Nephron progenitor cell (in vitro differentiated cells): Measurements from ENCODE around the gene LRRC27.

ENCODE experiments used
- DNase-seq: peaks from one replicate; pipeline ENCODE4 v3.0.0; 2021
- H3K27ac Mint-ChIP-seq: 2 replicates; pipeline ENCODE4 v1.8.0; 2021; ENCODE audit warnings: mild to moderate bottlenecking, moderate library complexity, mixed read lengths
- H3K27me3 Mint-ChIP-seq: 2 replicates; pipeline ENCODE4 v1.8.0; 2021; ENCODE audit warnings: mild to moderate bottlenecking, low read depth, mixed read lengths; ENCODE audit not compliant: poor library complexity
- H3K36me3 Mint-ChIP-seq: 2 replicates; pipeline ENCODE4 v1.8.0; 2021; ENCODE audit warnings: low read depth, mixed read lengths
- H3K4me1 Mint-ChIP-seq: 2 replicates; pipeline ENCODE4 v1.8.0; 2021; ENCODE audit warnings: mixed read lengths
- H3K4me3 Mint-ChIP-seq: 2 replicates; pipeline ENCODE4 v1.8.0; 2021; ENCODE audit warnings: mild to moderate bottlenecking, moderate library complexity, mixed read lengths
- H3K9me3 Mint-ChIP-seq: 2 replicates; pipeline ENCODE4 v1.8.0; 2021; ENCODE audit warnings: mild to moderate bottlenecking, moderate library complexity, mixed read lengths
- TF ChIP-seq, protein P1 (sequence below): fragments of 200-600 bp; sonication (generic); IDR thresholded peaks from 2 replicates; pipeline ENCODE4 v1.5.0; 2021; ENCODE audit warnings: antibody characterized with exemption

Gene LRRC27

DNA sequence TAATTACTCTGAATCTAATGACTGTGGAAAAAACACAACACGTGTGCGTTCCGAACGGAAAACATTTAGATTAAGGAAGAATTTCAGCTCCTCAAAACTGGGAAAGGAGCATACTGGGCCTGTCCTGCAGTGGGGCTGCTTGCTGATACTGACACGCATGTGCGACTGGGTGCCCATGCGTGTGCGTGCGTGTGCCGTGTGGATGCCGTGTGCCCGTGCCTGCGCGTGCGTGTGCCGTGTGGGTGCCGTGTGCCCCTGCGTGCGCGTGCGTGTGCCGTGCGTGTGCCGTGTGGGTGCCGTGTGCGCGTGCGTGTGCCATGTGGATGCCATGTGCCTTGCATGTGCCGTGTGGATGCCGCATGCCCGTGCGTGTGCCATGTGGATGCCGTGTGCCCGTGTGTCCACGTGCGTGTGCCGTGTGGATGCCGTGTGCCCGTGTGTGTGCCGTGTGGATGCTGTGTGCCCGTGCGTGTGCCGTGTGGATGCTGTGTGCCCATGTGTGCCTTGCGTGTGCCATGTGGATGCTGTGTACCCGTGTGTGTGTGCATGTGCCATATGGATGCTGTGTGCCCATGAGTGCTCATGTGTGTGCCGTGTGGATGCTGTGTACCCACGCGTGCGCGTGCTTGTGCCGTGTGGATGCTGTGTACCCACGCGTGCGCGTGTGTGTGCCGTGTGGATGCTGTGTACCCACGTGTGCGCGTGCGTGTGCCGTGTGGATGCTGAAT is 93.2 kb downstream of the LRRC27 start:
- no peak for DNase-seq
- H3K27me3 Mint-ChIP-seq, result peaks cover 4% of the 10 kb centered on the region
- no peaks in the 10 kb centered on the region for H3K36me3 Mint-ChIP-seq
- H3K4me1 Mint-ChIP-seq, result peaks cover 38% of the 10 kb centered on the region
- TF ChIP-seq, protein P1, sequence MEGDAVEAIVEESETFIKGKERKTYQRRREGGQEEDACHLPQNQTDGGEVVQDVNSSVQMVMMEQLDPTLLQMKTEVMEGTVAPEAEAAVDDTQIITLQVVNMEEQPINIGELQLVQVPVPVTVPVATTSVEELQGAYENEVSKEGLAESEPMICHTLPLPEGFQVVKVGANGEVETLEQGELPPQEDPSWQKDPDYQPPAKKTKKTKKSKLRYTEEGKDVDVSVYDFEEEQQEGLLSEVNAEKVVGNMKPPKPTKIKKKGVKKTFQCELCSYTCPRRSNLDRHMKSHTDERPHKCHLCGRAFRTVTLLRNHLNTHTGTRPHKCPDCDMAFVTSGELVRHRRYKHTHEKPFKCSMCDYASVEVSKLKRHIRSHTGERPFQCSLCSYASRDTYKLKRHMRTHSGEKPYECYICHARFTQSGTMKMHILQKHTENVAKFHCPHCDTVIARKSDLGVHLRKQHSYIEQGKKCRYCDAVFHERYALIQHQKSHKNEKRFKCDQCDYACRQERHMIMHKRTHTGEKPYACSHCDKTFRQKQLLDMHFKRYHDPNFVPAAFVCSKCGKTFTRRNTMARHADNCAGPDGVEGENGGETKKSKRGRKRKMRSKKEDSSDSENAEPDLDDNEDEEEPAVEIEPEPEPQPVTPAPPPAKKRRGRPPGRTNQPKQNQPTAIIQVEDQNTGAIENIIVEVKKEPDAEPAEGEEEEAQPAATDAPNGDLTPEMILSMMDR, result no peak
- no peak overlapping the region for H3K4me3 Mint-ChIP-seq
- no peaks in the 10 kb centered on the region for H3K9me3 Mint-ChIP-seq
- no peak overlapping the region for H3K27ac Mint-ChIP-seq

DNA sequence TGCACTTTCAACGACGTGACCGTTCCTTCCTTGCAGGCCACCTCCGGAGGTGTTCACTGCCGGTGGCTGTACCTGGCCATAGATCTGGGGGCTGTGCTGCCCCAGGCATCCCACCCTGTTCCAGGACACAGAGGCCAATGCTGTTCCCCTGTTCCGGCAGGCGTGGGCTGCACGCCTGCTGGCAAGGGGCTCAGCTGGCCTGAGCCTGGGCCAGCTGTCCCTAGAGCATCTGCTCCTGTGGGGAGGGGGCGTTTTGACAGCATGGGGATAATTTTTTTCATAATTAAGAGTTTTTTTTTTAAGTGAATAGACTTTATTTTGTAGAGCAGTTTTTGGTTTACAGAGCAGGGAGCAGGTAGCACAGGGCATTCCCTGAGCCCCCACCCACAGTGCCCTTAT is 93.8 kb downstream of the LRRC27 start:
- DNase-seq, result no peak
- H3K4me1 Mint-ChIP-seq, result peaks cover 40% of the 10 kb centered on the region
- peaks cover 4% of the 10 kb centered on the region for H3K27me3 Mint-ChIP-seq
- H3K27ac Mint-ChIP-seq, result no peak overlapping the region
- TF ChIP-seq, protein P1, result no peak
- no peaks in the 10 kb centered on the region for H3K36me3 Mint-ChIP-seq
- H3K9me3 Mint-ChIP-seq, result no peaks in the 10 kb centered on the region
- H3K4me3 Mint-ChIP-seq, result no peak overlapping the region

DNA sequence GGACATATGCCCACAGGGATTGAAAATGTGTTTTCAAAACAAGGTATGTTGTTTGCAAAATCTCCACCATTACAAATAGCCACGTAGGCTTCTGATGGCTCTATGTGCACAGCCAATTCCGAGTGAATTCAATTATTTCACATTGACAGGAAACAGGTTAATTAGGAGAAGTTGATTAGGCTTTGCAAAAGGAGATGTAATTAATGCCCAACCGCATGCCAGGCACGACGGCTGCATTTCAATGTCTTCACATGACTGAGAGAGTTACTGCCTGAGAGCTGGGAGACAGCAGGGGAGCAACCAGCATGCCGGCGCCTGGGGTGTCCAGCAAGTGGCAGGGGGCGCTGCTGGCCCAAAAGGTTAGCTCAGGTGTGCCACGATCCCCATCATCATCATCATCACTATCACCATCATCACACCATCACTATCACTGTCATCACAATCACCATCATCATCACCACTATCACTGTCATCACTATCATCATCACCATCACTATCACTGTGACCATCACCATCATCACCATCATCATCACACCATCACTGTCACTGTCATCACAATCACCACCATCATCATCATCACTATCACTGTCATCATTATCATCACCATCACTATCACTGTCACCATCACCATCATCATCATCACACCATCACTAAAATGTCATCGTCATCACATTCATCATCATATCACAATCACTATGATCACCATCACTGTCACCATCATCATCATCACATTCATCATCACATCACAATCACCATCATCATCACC is 95.2 kb downstream of the LRRC27 start:
- Mint-ChIP-seq H3K27ac (no peak overlapping the region), H3K27me3 (peaks cover 4% of the 10 kb centered on the region), H3K4me1 (peaks cover 33% of the 10 kb centered on the region), H3K36me3 (no peaks in the 10 kb centered on the region), H3K4me3 (no peak overlapping the region), H3K9me3 (no peaks in the 10 kb centered on the region)
- TF ChIP-seq, protein P1, result no peak
- DNase-seq, result no peak

DNA sequence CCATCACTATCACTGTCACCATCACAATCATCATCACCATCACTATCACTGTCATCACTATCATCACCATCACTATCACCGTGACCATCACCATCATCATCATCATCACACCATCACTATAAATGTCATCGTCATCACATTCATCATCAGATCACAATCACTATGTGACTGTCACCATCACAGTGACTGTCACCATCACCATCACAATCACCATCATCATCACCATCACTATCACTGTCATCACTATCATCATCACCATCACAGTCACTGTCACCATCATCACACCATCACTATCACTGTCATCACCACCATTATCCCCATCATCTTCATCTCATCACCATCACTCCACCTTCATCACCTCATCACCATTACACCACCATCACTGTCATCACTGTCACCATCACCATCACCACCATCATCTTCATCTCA is 96.0 kb downstream of the LRRC27 start:
- TF ChIP-seq, protein P1, result no peak
- H3K4me1 Mint-ChIP-seq, result peaks cover 32% of the 10 kb centered on the region
- H3K4me3 Mint-ChIP-seq, result no peak overlapping the region
- H3K27me3 Mint-ChIP-seq, result peaks cover 1% of the 10 kb centered on the region
- no peaks in the 10 kb centered on the region for H3K9me3 Mint-ChIP-seq
- H3K36me3 Mint-ChIP-seq, result no peaks in the 10 kb centered on the region
- DNase-seq, result no peak
- no peak overlapping the region for H3K27ac Mint-ChIP-seq

DNA sequence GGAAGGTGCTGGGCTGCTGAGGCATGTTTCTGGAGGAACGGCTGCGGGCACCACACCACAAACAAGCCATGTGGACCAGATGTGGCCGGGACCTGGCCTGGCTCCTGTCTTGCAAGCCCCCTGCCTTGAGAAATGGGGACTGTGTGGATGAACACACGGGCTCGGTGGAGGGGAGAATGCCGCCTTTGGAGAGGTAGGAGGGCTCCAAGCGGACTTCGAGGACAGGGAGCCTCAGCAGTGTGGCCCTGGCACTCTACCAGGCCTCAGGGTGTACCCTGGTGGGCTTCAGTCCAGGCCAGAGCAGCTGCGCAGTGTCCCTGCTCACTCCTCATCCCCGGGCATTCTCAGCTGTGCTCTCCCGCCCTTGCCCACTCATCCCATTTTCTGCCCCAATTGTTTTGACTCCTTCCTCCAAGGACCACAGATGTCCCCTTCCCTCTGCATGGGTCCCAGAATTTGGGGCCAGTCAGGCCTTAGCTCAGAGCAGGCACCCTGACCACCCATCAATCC is 96.5 kb downstream of the LRRC27 start:
- TF ChIP-seq, protein P1, result no peak
- H3K4me1 Mint-ChIP-seq, result peaks cover 26% of the 10 kb centered on the region
- no peaks in the 10 kb centered on the region for H3K27me3 Mint-ChIP-seq
- no peak for DNase-seq
- no peak overlapping the region for H3K4me3 Mint-ChIP-seq
- H3K36me3 Mint-ChIP-seq, result no peaks in the 10 kb centered on the region
- no peaks in the 10 kb centered on the region for H3K9me3 Mint-ChIP-seq
- H3K27ac Mint-ChIP-seq, result no peak overlapping the region
